Mesothelial cell of epicardium (in vitro differentiated cells): Measurements from ENCODE around the gene TNN. TPM values are rescaled to one million over a fixed set of nuclear protein-coding genes. Genes with fewer than 3 reads are reported as not detected.
A peak's percentile ranks its signal among the peaks of the same experiment; 100 is the strongest.

Experiments used
- DNase-seq, 2 experiments: peaks; one replicate each; pipeline ENCODE4 v3.0.0; 2021; ENCODE audit warnings: low spot score in 2 of 2; ENCODE audit not compliant: unreplicated experiment in 2 of 2
- H3K27ac Mint-ChIP-seq: 2 replicates; pipeline ENCODE4 v1.8.0; 2021; ENCODE audit warnings: mixed read lengths
- H3K27me3 Mint-ChIP-seq: 2 replicates; pipeline ENCODE4 v1.8.0; 2021; ENCODE audit warnings: low read depth, mixed read lengths
- H3K36me3 Mint-ChIP-seq: 2 replicates; pipeline ENCODE4 v1.8.0; 2021; ENCODE audit warnings: mixed read lengths
- H3K4me1 Mint-ChIP-seq: 2 replicates; pipeline ENCODE4 v1.8.0; 2021; ENCODE audit warnings: mixed read lengths
- H3K4me3 Mint-ChIP-seq: 2 replicates; pipeline ENCODE4 v1.8.0; 2021; ENCODE audit warnings: mild to moderate bottlenecking, moderate library complexity, mixed read lengths
- H3K9me3 Mint-ChIP-seq: 2 replicates; pipeline ENCODE4 v1.8.0; 2021; ENCODE audit warnings: mixed read lengths
- total RNA-seq: library from RNA; stranded (reverse); gene quantifications from 3 replicates; pipeline ENCODE4 v1.2.1, GENCODE V29; 2021
- TF ChIP-seq, protein P1 (sequence below): fragments of 200-600 bp; sonication (generic); IDR thresholded peaks from one replicate; pipeline ENCODE4 v1.5.0; 2021; ENCODE audit warnings: antibody characterized with exemption; ENCODE audit not compliant: unreplicated experiment

Gene TNN
- total RNA-seq, 1 donor from 2014 or later: 2.0 TPM

GRCh38 chr1:175072099-175072951, 4.7 kb downstream of the TNN start:
- H3K4me3 Mint-ChIP-seq: no peak overlapping the region
- no peak for DNase-seq
- no peaks in the 10 kb centered on the region for H3K36me3 Mint-ChIP-seq
- no peaks in the 10 kb centered on the region for H3K9me3 Mint-ChIP-seq
- peaks cover 21% of the 10 kb centered on the region for H3K27me3 Mint-ChIP-seq
- H3K4me1 Mint-ChIP-seq: peaks cover 18% of the 10 kb centered on the region
- peak overlapping the region; percentile 41 for H3K27ac Mint-ChIP-seq
- TF ChIP-seq, protein P1, sequence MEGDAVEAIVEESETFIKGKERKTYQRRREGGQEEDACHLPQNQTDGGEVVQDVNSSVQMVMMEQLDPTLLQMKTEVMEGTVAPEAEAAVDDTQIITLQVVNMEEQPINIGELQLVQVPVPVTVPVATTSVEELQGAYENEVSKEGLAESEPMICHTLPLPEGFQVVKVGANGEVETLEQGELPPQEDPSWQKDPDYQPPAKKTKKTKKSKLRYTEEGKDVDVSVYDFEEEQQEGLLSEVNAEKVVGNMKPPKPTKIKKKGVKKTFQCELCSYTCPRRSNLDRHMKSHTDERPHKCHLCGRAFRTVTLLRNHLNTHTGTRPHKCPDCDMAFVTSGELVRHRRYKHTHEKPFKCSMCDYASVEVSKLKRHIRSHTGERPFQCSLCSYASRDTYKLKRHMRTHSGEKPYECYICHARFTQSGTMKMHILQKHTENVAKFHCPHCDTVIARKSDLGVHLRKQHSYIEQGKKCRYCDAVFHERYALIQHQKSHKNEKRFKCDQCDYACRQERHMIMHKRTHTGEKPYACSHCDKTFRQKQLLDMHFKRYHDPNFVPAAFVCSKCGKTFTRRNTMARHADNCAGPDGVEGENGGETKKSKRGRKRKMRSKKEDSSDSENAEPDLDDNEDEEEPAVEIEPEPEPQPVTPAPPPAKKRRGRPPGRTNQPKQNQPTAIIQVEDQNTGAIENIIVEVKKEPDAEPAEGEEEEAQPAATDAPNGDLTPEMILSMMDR: no peak

- no peak overlapping the region for H3K4me3 Mint-ChIP-seq
- H3K27ac Mint-ChIP-seq: no peak overlapping the region
- peaks cover 18% of the 10 kb centered on the region for H3K4me1 Mint-ChIP-seq
- no peaks in the 10 kb centered on the region for H3K9me3 Mint-ChIP-seq
- TF ChIP-seq, protein P1: no peak
- H3K36me3 Mint-ChIP-seq: no peaks in the 10 kb centered on the region
- no peak for DNase-seq
- peaks cover 21% of the 10 kb centered on the region for H3K27me3 Mint-ChIP-seq
Observed at GRCh38 chr1:175073061-175073460, 5.4 kb downstream of the TNN start.

- no peak for DNase-seq
- H3K4me3 Mint-ChIP-seq: no peak overlapping the region
Observed at GRCh38 chr1:175073633-175074032, 6.0 kb downstream of the TNN start.

GRCh38 chr1:175075572-175076568, 8.2 kb downstream of the TNN start:
- Mint-ChIP-seq H3K36me3 (no peaks in the 10 kb centered on the region), H3K4me3 (no peak overlapping the region), H3K9me3 (no peaks in the 10 kb centered on the region), H3K27me3 (peaks cover 17% of the 10 kb centered on the region), H3K27ac (no peak overlapping the region), H3K4me1 (peaks cover 18% of the 10 kb centered on the region)
- TF ChIP-seq, protein P1: no peak
- no peak for DNase-seq

More at GRCh38 chr1:175073633-175074032, 6.0 kb downstream of the TNN start:
- Mint-ChIP-seq H3K27ac (no peak overlapping the region), H3K36me3 (no peaks in the 10 kb centered on the region), H3K27me3 (peaks cover 21% of the 10 kb centered on the region), H3K4me1 (peaks cover 18% of the 10 kb centered on the region), H3K9me3 (no peaks in the 10 kb centered on the region)
- TF ChIP-seq, protein P1: no peak

GRCh38 chr1:175077356-175078030, 9.9 kb downstream of the TNN start:
- Mint-ChIP-seq H3K27ac (no peak overlapping the region), H3K9me3 (no peaks in the 10 kb centered on the region), H3K4me3 (no peak overlapping the region), H3K36me3 (no peaks in the 10 kb centered on the region), H3K4me1 (peaks cover 13% of the 10 kb centered on the region), H3K27me3 (peaks cover 13% of the 10 kb centered on the region)
- TF ChIP-seq, protein P1: no peak
- no peak for DNase-seq
